Measurements from ENCODE around the gene YIPF2.

DNA sequence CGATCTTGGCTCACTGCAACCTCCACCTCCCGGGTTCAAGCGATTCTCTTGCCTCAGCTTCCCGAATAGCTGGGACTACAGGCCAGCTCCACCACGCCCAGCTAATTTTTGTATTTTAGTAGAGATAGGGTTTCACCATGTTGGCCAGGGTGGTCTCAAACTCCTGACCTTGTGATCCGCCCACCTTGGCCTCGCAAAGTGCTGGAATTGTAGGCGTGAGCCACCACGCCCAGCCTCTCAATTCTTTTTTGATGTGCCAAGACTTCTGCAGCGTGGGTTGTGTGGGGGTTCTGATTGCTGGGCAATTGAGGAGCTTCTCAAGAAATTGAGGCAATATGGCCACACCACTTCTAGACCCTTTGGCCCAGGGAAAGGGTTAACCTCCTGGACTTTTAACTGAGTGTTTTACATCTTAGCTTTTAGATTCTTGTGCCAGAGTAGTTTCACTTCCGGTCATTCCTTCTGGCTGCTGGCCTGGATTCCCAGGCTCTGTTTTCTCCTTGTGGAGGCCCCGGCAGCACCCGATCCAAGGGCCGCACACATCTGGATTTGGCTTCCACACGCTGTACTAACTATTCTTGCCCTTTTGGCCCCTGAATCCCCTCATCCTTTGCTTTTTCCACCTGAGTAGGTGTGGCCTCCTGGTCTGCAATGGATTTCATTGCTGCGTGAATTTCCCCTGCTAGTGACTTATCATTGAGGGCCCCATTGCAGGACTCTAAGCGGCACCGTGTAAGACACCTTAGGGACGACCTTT lies 47.1 kb upstream of the YIPF2 start:
- TF ChIP-seq, protein P1, sequence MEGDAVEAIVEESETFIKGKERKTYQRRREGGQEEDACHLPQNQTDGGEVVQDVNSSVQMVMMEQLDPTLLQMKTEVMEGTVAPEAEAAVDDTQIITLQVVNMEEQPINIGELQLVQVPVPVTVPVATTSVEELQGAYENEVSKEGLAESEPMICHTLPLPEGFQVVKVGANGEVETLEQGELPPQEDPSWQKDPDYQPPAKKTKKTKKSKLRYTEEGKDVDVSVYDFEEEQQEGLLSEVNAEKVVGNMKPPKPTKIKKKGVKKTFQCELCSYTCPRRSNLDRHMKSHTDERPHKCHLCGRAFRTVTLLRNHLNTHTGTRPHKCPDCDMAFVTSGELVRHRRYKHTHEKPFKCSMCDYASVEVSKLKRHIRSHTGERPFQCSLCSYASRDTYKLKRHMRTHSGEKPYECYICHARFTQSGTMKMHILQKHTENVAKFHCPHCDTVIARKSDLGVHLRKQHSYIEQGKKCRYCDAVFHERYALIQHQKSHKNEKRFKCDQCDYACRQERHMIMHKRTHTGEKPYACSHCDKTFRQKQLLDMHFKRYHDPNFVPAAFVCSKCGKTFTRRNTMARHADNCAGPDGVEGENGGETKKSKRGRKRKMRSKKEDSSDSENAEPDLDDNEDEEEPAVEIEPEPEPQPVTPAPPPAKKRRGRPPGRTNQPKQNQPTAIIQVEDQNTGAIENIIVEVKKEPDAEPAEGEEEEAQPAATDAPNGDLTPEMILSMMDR (IDR thresholded peaks at IDR 0.05), result no peak
- TF ChIP-seq POLR2A (IDR thresholded peaks at IDR 0.05), result no peak

Data from Peyer's patch (tissue), 4 donors.